HG02885 (cell line): ENCODE measurements around the gene B4GALT5.

Experiments
- ATAC-seq: cut with Tn5 transposase; IDR thresholded peaks from one replicate; pipeline ENCODE4 v1.9.1; 2021; ENCODE audit warnings: mild to moderate bottlenecking; ENCODE audit not compliant: unreplicated experiment, poor library complexity

The B4GALT5 gene

GRCh38 chr20:49591217-49591865, 122.3 kb downstream of the B4GALT5 start:
- no peak for ATAC-seq

GRCh38 chr20:49590163-49591017, 123.3 kb downstream of the B4GALT5 start:
- no peak for ATAC-seq

- no peak for ATAC-seq
Measured at GRCh38 chr20:49589747-49590146, 123.9 kb downstream of the B4GALT5 start.

- ATAC-seq = no peak
Measured at GRCh38 chr20:49587111-49587570, 126.5 kb downstream of the B4GALT5 start.

GRCh38 chr20:49585585-49586245, 128.0 kb downstream of the B4GALT5 start:
- ATAC-seq = no peak

- no peak for ATAC-seq
Measured at GRCh38 chr20:49584418-49585382, 129.0 kb downstream of the B4GALT5 start.

- no peak for ATAC-seq
Measured at GRCh38 chr20:49583669-49584417, 129.8 kb downstream of the B4GALT5 start.

- ATAC-seq = no peak
Measured at GRCh38 chr20:49583343-49583668, 130.4 kb downstream of the B4GALT5 start.
